HK-2 (cell line): ENCODE results near the gene DNAI1.
"Not testable (repeated sequence)": the region's sequence is repeated elsewhere in the genome, so short reads cannot be mapped to it uniquely, and the experiment has no call there.

Experiments
- DNase-seq: peaks from one replicate; pipeline ENCODE4 v3.0.0-alpha.2; 2018; ENCODE audit not compliant: unreplicated experiment

DNAI1 gene

DNA sequence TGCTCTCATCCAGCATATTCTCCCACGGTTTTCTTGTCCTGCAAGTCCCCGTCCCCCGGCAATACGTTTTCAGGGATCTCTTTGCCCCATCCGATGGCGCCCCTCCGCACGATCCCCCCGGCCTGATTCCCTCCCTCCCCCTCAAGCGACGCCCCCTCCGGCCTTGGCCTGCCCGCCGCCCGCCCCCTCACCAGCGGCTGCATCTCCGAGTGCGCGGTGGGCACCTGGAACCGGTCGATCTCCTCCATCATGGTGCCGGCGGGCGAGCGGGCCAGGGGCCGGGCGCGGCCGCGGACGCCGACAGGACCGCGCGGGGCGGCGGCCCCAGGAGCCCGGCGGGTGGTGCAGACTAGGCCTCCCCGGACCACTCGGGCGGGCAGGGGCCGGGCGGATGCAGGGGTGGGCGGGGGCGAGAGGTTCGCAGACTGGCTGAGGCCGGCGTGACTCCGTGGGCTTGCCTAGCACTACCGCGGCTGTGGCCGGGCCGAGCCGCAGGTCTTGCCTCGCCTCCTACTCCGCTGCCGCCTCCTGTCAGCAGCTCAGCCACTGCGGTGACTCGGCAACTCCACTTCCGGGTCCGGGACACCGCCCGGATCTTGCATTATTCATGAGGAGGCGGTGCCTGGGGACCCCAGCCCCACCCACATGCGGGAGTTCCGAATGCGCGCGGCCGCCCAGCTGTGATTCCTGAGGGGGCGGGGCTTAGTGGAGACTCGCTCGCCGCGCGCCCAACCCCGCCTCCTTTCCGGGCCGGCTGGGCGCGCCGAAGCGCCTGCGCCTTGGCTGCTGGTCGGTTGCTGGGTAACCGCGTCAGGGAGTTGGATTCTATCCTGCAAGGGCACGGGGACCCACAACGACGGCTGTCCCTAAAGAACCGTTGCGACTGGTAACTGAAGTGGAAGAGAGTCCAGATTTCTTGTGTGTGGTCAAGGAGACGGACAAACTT lies at the start of gene DNAI1, which contains the start of gene FAM219A:
TSS of gene DNAI1 (plus strand) at position 793 of the 946 bp plus-strand sequence. CDS start 201 bp downstream, outside the sequence.
TSS of gene FAM219A (minus strand) at position 558 of the 946 bp plus-strand sequence. CDS start at position 251, 307 bp downstream.
- DNase-seq: peak; percentile 94

DNA sequence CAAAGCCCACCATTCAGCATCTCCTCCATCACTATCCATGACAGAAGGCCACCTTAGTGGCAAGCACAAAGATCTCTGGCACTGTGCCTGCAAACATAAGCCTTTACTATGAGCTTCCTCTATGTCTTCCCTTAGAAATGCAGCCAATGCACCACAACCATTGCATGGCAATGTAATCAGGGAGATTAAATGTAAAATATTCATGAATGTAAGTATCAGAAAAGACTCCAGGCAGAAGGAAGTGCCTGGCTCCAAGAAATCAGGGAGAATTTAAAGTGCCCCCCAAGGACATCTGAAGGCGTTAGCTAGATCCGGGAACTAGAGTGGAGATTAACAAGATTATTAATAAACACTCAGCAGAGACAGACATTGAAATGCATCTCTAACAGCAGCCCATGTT lies 49.5 kb upstream of the DNAI1 start:
- no peak for DNase-seq

DNA sequence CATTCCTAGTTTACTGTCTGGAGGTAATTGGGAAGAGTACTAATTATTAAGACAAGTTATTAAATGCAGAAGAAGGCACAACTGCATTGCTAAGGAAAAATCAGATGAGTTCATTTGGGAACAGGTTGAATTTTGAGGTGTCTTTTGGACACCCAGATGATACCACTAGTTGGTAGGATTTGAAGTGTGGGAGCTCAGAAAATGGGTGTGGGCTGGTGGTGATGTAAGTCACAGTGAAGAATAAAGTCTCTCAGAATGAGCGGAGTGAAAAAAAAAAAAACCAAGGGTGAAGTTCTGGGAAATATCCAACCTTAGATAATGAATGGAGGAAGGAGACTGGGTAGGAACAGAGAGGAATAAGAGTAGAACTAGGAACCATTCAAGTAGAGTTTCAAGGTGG lies 46.3 kb upstream of the DNAI1 start:
- no peak for DNase-seq

DNA sequence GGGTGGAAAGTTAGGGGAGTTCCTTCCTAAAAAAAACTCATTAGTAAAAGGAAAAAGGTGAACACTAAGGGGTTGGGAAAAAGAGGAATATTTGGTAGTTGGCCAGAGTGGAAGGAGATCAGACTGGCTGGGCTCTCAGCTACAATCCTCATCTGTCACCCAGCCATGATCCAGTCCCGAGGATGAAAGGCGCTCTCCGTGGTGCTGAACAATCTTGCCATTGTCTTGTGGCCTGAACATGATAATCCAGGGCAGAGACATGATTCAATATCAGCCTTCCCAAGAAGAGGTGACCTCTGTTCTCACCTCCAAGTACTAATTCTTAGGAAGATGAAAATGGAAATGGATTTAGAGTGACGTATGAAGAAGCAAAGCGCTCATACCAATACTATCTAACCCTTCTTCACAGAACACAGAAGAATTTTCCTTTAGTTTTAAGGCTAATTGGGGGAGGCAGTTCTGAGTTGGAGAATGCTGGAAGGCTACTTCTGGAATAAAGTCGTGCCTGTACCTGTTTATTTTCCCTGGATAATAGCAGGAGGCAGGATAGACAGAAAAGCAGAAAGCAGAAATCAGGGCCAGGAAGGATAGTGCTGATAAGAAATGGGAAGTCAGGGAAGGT lies 45.3 kb upstream of the DNAI1 start:
- DNase-seq: peak; percentile 22

DNA sequence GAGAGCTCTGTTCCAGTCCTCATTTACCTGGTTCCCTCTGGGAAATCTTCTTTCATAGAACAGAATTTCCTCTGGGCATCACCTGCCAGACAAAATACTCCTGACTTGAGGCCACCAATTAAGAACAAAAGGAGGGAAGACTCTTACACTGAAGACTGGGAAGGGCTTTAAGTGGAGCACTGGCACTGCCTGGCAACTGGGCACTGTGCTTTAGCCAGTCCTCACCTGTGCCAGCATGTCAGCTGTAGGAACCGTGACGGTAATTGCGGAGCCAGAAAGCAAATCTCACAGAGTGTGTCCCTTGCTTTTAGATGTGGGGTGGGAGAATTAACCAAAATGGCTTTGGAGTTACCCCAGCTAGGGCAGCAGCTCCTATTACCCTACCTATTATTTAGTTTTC lies 40.9 kb upstream of the DNAI1 start:
- no peak for DNase-seq

DNA sequence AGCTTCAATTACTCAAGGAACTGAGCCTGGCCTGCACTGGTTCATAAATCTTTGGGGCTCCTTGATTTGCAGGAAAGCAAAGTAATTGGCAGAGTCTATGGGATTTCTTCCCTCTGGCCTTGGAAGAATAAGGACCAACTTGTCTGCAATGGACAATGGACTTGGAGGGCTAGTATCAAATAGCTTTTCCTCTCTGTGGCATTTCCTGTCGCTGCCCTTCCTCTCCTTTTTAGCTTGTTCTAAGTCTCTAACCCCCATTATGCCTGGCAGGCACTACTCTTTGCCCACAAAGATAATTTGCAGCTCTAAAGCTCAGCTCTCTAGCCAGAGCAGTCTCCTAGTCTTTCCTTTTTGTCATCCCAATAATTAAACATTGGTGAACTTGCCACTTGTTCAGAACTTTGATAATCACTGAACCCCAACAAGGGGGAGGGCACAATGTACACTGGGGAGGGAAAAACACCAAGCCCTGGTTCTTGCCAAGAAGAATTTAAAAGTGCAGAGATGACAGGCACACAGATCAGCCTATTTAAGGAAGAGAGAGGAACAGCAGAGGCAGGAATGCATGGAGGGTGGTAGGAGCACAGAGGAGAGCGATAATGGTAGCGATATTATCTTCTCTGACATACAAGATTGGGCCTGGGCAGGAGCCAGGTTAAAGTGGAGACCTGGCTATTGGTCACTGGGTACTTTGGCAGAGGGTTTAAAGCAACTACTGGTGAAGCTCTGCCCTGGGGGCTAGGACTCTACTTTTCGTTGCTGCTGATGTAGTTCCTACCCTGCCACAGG lies 38.7 kb upstream of the DNAI1 start:
- DNase-seq: no peak

DNA sequence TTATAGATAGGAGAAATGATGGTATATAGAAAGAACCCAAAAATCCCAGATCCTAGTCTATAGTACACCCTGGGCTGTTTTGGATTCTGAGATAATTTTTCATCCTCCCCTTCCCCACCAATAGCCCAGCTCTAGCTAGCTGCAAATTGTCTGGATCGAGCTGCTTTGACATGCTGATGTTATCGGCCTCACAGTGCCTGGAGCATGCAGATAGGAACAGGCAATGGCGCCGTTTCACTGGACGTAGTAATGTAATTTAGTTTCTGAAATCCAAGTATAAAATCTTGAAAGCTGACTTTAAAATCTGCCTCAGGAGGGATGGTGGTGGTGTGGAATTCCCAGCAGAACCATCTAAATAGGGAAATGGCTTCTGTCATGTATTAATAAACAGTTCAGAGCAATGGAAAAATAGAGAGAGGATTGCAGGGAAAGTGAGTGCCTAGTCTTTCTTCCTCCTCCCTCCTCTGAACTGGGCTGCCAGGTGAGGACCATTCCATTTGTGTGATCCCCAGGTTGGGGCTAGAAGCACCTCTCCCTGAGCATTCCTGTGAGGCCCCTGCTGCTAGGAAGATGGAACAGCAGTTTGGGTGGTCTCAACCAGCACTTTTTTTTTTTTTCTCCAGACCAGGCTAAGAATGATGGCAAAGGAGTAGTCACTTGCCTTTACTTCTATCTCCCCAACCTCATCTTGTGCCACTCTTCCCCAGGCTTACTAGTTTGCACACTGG lies 32.1 kb upstream of the DNAI1 start:
- no peak for DNase-seq

DNA sequence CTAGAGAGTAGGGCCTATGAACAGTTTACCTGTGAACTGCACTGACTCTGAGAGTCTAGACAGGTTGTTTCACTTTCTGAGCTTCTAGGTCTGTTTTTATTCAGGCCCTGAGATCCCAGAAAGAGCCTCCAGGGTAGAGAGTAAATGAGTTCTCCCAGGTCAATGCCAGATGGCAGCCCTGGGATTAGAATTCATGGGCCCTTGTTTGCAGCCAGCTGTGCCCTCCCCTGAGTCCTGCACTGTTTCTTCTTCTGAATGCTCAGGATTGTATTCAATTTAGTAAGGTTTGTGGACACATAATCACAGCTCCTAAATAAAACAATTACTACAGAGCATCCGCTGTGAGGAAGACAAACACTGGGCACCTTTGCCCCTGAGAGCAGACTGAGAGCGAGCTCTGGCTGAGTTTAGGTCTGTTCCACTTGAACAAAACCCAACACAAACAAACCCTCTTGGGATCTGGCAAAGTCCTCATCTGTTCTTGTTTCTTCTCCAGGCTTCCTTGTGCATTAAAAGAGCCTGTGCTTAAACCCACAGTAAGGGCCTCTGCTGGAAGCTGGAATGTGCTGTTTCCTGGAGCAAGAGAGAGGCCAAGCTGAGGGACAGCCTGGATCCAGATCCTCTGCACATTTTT lies 30.2 kb upstream of the DNAI1 start:
- no peak for DNase-seq

DNA sequence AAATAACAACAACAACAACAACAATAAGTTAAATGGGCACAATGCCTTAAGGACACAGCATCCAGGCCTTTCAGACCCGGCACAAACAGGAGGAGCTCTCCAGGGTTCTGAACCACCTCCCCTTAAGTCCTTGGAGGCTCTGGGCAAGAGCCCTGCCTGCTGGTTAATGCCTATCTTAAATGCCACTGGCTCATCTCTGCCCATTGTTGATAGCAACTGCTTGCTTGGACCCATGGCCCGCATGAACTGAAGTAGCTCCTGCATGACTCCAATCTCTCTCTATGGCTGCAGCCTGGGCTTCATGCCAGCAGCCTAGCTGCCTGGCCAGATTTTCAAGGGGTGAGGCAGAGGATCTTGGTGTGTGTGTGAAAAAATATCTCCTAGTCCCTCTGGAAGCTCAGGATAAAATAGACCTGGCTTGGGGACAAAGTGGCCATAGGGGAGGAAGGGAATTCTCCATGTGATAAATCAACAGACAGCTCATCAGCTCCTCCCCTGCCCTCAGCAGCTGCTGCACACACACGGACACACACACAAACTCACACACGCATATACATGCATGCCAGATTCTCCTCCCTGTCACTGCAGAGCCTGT lies 27.7 kb upstream of the DNAI1 start:
- peak; percentile 26 for DNase-seq

DNA sequence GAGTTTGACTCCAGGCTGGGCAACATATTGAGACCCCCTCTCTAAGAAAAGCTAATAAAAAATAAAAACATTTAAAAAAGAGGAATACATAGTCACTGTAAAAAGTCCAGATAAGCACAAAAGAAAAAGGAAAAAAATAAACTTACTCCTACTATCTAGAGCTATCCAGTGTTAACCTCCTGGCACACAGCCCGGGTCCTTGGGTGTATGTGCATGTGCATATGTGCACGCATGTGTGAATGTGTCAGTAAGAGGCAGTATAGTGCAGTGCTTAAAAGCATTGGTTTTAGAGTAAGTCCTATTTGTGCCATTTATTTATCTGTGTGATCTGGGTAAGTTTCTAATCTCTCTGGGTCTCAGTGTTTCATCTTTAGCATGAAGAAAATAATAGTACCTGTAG lies 26.9 kb upstream of the DNAI1 start:
- no peak for DNase-seq

DNA sequence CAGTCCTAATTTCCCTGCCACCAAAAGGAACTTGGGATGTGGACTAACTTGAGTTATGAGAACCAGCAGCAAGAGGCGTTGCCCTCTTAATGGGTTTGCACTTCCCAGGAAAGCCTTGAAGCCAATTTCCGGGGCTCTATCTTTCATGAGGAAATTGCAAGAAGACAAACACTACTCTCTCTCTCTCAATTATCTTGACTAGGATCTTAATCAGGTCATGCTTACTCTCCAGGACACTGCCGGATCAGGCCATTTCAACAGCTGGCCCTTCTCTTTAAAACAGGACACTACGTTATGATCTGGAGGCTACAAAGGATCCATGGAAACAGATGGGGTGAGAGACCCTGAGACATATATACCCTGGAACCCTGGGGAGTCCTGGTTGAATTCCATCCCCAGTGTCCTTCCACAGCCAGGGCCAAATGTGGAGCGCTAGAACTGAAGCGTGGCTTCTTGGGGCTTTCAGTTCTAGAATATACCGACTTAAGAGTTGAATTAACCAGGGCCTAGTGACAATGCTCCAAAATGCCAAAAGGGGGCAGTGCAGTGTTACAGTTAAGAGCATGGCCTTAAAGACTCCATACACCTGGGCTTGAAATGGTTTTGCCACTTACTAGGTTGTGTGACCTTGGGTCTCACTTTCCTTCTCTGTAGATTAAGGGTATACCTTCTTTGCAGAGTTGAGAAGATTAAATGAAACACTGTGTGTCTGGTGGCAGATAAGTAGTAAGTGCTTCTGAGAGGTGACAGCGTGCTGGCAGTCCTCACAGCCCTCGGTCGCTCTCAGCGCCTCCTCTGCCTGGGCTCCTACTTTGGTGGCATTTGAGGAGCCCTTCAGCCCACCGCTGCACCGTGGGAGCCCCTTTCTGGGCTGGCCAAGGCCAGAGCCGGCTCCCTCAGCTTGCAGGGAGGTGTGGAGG lies 21.3 kb upstream of the DNAI1 start:
- no peak for DNase-seq

DNA sequence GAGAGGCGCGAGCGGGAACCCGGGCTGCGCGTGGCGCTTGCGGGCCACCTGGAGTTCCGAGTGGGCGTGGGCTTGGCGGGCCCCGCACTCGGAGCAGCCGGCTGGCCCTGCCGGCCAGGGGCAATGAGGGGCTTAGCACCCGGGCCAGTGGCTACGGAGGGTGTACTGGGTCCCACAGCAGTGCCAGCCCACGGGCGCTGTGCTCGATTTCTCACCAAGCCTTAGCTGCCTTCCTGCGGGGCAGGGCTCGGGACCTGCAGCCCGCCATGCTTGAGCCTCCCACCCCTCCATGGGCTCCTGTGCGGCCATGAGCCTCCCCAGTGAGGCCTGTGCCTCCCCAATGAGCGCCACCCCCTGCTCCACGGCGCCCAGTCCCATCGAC lies 20.7 kb upstream of the DNAI1 start:
- not testable (repeated sequence) for DNase-seq

DNA sequence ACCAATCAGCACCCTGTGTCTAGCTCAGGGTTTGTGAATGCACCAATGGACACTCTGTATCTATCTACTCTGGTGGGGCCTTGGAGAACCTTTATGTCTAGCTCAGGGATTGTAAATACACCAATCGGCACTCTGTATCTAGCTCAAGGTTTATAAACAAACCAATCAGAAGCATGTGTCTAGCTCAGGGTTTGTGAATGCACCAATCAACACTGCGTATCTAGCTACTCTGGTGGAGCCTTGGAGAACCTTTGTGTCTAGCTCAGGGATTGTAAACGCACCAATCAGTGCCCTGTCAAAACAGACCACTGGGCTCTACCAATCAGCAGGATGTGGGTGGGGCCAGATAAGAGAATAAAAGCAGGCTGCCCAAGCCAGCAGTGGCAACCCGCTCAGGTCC lies 20.1 kb upstream of the DNAI1 start:
- not testable (repeated sequence) for DNase-seq

DNA sequence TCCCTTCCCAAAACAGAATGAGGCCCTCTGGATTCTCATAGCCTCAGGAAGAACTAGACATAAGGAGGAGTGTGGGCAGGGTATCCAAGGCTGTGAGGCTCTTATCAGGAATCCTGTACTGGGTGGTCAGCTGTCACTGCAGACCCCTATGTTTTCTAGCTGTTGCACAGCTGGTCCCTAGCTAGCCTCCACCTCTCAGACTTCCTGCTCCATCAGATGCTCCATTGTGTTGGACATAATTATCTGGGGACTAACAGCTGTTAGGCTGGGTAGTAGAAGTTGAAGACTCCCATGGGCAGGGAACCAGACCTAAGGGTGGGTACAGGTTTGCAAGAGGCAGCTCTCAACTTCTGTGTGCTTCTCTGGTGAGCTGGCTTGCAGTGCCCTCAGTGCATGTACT lies 18.6 kb upstream of the DNAI1 start:
- no peak for DNase-seq

DNA sequence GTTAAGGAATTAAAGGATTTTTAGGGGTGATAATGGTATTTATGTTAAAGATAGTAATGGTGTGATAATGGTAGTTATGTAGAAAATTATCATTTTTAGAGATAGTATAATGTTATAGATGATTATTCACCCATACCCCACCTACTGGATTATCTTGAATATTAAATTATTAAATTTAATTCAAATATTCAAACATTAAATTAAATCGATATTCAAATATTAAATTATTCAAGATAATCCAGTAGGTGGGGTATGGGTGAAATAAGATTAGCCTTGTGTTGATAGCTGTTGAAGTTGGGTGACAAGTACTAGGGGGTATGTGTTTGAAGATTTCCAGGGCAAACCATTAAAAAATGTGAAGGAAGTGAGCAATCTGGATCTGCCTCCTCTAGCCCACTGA lies 15.8 kb upstream of the DNAI1 start:
- no peak for DNase-seq

DNA sequence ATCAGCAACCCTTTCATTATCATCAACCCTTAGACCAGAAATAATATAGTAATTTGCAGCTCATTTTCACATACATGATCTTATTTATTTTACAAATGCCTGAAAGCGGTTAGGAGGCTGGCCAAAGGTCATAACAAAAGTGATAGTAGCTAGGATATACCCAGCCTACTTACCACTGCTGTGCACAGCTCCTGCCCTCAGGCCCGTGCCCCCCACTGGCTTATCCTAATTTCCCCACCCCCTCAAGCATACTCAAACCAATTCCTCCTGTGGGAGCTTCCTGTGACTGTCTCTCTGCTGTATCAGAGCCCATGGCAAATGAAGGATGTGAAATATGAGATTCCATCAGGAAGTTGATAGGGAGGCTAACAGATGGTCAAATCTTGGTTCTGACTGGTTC lies 15.1 kb upstream of the DNAI1 start:
- no peak for DNase-seq

DNA sequence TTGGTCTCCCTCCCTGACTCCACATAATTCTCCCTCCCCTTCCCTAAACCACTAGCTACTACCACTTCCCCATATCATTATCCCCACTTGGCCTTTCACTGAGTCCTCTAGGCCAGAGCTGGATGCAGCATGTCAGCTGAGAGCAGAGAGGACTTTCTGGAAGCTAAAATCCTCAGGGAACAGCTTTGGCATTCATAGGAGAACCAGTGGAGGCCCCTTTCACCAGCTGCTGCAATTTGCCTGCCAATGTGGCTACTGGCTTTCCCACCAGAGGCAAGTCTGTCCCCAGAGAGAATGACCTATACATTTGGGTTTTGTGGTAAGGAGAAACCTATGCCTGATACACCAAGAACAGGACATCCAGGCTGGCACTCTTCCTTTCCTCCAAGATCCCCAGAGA lies 14.6 kb upstream of the DNAI1 start:
- DNase-seq: no peak

DNA sequence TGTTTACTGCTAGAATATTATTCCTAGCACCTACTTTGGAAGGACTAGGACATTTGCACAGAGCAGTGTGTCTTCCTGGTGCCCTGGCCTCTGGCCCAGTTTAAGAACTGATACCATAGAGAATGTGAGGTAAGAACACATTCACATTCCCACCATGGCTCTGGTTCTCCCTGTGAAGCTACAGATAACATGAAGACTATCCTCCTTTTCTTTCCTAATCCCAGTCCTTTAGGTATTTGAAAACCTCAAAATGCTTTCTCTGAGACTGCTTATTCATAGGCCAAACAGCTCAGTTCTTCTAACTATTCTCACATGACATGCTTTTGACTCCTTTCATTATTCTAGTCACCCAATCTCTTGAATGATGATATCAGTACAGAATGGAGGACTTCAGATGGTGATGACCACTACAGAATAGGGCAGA lies 12.1 kb upstream of the DNAI1 start:
- DNase-seq: no peak

DNA sequence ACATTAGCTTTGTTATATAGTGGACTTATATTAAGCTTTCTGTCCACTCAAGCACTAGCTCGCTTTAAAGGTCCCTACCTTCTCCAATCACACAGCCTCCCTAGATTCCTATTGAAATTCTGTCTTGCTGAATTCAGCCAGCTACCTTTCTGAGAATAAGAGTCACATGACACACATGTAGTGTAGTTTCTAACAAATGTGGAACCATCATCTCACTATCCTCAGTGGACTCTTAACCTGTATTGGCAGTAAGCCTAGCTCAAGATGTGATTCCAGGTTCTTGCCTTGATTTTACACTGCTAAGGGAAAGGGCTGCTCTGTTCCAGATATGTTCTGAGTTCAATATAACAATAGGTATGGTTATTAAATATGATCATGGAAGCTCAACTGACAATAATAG lies 11.7 kb upstream of the DNAI1 start:
- no peak for DNase-seq

DNA sequence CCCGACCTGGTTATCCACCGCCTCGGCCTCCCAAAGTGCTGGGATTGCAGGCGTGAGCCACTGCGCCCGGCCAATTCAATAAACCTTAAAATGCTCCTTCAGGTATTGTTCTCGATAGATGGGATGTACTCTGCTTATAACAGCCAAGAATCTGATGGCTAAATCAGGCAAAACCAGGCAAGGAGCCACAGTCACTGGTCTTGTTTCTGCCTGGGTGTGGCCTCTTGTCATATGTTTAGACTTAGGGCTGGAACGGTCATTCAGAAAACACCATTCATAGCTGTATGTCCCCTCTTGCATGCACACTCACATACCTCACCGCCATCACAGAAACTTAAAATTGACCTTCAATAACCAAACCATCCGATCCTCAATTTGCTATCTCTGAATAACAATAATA lies 8.0 kb upstream of the DNAI1 start:
- DNase-seq: no peak
